GM23338 (cell line): ENCODE results near the gene GID4.

ENCODE experiments used
- CREB1 ChIP-seq: fragments of 250-450 bp; sonication (Bioruptor Pico); IDR thresholded peaks from 2 replicates; pipeline ENCODE4 v1.5.0; 2020; ENCODE audit warnings: low read depth, mild to moderate bottlenecking, moderate library complexity
- CTCF ChIP-seq, 2 experiments: fragments of 200-600 bp in 1 of 2; sonication (generic) in 1 of 2; conservative IDR thresholded peaks; 2 replicates each; pipeline versions ENCODE4 v1.5.1 to v1.6.1; 2016 to 2017; ENCODE audit warnings: antibody characterized with exemption in 2 of 2, low read depth in 2 of 2, mild to moderate bottlenecking in 2 of 2, moderate library complexity in 1 of 2
- ETS1 ChIP-seq: IDR thresholded peaks from 2 replicates; pipeline ENCODE4 v1.6.1; 2016; ENCODE audit warnings: antibody characterized with exemption
- EZH2 ChIP-seq: fragments of 200-600 bp; sonication (generic); IDR thresholded peaks from one replicate; pipeline ENCODE4 v1.8.0; 2017; ENCODE audit warnings: antibody characterized with exemption, mild to moderate bottlenecking, low read depth; ENCODE audit not compliant: unreplicated experiment
- EZH2phosphoT487 ChIP-seq: fragments of 200-600 bp; sonication (generic); IDR thresholded peaks from one replicate; pipeline ENCODE4 v1.8.1; 2018; ENCODE audit warnings: antibody characterized with exemption; ENCODE audit not compliant: unreplicated experiment
- JUNB ChIP-seq: IDR thresholded peaks from one replicate; pipeline ENCODE4 v1.6.1; 2016; ENCODE audit warnings: antibody characterized with exemption; ENCODE audit not compliant: unreplicated experiment
- POLR2AphosphoS5 ChIP-seq: IDR thresholded peaks from 2 replicates; pipeline ENCODE4 v1.6.1; 2016; ENCODE audit warnings: antibody characterized with exemption, low read depth
- REST ChIP-seq: IDR thresholded peaks from one replicate; pipeline ENCODE4 v1.6.1; 2018; ENCODE audit warnings: antibody characterized with exemption; ENCODE audit not compliant: unreplicated experiment
- ZNF114 ChIP-seq: fragments of 250-450 bp; sonication (Bioruptor Pico); IDR thresholded peaks from 2 replicates; pipeline ENCODE4 v1.5.0; 2020; ENCODE audit warnings: mild to moderate bottlenecking, moderate library complexity
- ZNF331 ChIP-seq: fragments of 250-450 bp; sonication (Bioruptor Pico); IDR thresholded peaks from 2 replicates; pipeline ENCODE4 v1.5.0; 2020; ENCODE audit warnings: low read depth, mild to moderate bottlenecking, moderate library complexity
- ZNF462 ChIP-seq: fragments of 250-450 bp; sonication (Bioruptor Pico); IDR thresholded peaks from 2 replicates; pipeline ENCODE4 v1.5.0; 2020; ENCODE audit warnings: mild to moderate bottlenecking, moderate library complexity

- TF ChIP-seq CTCF (conservative IDR thresholded peaks at IDR 0.05; ENCODE audit: low read depth in 2 of 2) (no peak), POLR2AphosphoS5 (no peak), REST (no peak), JUNB (no peak), EZH2 (no peak), ZNF331 (CRISPR knock-in tag) (no peak), EZH2phosphoT487 (no peak), ETS1 (no peak), CREB1 (no peak), ZNF114 (CRISPR knock-in tag) (no peak), ZNF462 (CRISPR knock-in tag) (no peak)
Observed at GRCh38 chr17:18100616-18101015, 61.4 kb downstream of the GID4 start.
